ENCODE data around the gene IFT20.

IFT20 gene

DNA sequence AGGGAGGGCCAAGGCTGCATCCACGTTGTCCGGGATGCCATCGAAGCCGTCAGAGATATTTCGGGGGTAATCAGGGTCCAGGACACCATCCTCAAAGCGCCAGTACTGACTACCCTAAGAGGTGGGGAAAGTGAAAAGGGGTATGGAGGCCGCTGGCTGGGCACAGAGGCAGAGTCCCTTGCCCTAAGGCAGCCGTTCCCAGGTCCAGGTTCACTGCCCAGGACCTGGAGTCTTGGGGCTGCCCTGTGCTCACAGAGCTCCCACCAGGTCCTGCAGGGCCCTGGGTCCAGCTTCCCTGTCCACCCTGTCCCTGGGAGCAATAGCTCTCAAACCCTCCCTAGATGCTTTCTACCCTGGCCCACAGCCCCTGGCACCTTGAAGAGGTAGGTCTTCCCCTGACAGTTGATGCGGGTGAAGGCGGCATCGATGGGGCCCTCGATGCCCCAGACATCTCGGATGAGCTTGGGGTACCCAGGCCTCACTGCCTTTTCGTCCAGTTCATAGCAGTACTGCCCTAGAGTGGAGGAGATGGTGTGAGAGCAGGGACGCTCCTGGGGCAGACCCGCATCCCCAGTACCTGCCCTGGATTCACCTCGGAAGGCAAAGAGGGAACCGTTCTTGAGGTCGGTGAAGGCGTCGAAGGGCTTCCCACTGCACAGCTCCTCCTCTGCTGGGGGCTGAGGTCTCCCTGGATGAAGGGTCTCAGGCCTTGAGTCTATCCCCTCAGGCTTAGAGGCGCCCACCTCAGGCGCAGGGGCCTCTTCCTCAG, 33.8 kb upstream of the IFT20 start:
- no peaks in the 10 kb centered on the region for H3K36me3 ChIP-seq (ENCODE audit: insufficient read depth, low read length)
- H3K4me1 ChIP-seq (ENCODE audit: insufficient read depth, low read length): peaks cover 13% of the 10 kb centered on the region
- H3K9ac ChIP-seq (ENCODE audit: low read depth, low read length): no peak overlapping the region
- H3K9me3 ChIP-seq (ENCODE audit: control insufficient read depth, insufficient read depth, low read length): no peaks in the 10 kb centered on the region

DNA sequence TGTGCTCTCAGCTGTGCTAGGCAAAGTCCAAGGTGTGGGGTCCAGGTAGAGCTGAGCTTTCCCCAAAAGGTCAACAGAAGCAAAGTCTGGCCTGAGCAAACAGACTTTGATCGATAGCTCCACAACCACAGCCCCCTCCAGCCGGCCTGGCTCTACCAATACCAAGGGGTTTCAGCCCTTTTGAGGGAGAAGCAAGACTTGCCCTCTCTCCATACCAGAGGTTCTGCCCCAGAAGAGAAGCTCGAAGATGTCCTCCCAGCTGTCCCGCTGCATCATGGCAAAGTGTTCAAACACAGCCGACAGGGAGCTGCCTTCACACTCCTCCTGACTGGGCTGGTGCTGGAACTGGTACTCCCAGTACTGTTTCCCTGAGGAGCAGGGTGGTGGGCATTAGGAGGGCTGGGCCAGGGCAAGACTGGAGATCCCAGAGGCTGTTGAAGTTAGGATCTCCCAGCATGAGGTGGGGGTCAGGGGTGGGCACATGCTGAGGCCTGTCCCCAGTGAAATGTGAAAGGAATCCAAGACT, 33.1 kb upstream of the IFT20 start:
- H3K4me1 ChIP-seq (ENCODE audit: insufficient read depth, low read length): peaks cover 13% of the 10 kb centered on the region
- H3K9ac ChIP-seq (ENCODE audit: low read depth, low read length): no peak overlapping the region
- no peaks in the 10 kb centered on the region for H3K9me3 ChIP-seq (ENCODE audit: control insufficient read depth, insufficient read depth, low read length)
- no peaks in the 10 kb centered on the region for H3K36me3 ChIP-seq (ENCODE audit: insufficient read depth, low read length)

- H3K4me1 ChIP-seq (ENCODE audit: insufficient read depth, low read length): peaks cover 13% of the 10 kb centered on the region
Measured at GRCh38 chr17:28367641-28368305, 32.5 kb upstream of the IFT20 start.

DNA sequence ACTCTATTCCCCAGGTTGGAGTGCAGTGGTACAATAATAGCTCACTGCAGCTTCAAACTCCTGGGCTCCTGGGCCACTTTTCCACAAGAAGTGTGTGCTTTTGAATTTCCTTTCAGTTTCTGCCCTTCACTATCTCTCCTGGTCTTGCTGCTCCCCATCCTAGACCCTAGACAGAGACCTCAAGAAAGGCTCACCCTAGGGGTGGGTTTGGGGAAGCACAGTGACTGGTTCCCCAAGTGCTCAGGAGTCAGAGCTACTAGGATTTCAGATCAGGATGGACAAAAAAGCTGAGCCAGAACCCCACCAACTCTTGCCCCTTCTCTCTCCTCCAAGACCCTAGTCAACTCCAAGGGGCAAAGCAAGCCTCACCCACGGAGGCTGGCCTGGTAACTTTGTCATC, 31.3 kb upstream of the IFT20 start:
- H3K4me1 ChIP-seq (ENCODE audit: insufficient read depth, low read length): peaks cover 13% of the 10 kb centered on the region
- H3K9me3 ChIP-seq (ENCODE audit: control insufficient read depth, insufficient read depth, low read length): no peaks in the 10 kb centered on the region
- no peak overlapping the region for H3K9ac ChIP-seq (ENCODE audit: low read depth, low read length)
- no peaks in the 10 kb centered on the region; the same call in 1 of the 2 replicates for H3K36me3 ChIP-seq (ENCODE audit: insufficient read depth, low read length)

More at GRCh38 chr17:28367641-28368305, 32.5 kb upstream of the IFT20 start:
- Histone ChIP-seq H3K36me3 (ENCODE audit: insufficient read depth, low read length) (no peaks in the 10 kb centered on the region; the same call in 1 of the 2 replicates), H3K9ac (ENCODE audit: low read depth, low read length) (no peak overlapping the region), H3K9me3 (ENCODE audit: control insufficient read depth, insufficient read depth, low read length) (no peaks in the 10 kb centered on the region)

- H3K9ac ChIP-seq (ENCODE audit: low read depth, low read length): no peak overlapping the region
- no peaks in the 10 kb centered on the region; the same call in 1 of the 2 replicates for H3K36me3 ChIP-seq (ENCODE audit: insufficient read depth, low read length)
- H3K9me3 ChIP-seq (ENCODE audit: control insufficient read depth, insufficient read depth, low read length): no peaks in the 10 kb centered on the region
- H3K4me1 ChIP-seq (ENCODE audit: insufficient read depth, low read length): peaks cover 7% of the 10 kb centered on the region
Measured at GRCh38 chr17:28365487-28365886, 30.2 kb upstream of the IFT20 start.

GRCh38 chr17:28364665-28365363, 29.5 kb upstream of the IFT20 start, which contains the start of gene SEBOX:
Gene SEBOX, minus strand, starts transcription at chr17:28365199. Its CDS starts 48 bp downstream, at chr17:28365151.
- Histone ChIP-seq H3K9ac (ENCODE audit: low read depth, low read length) (no peak within 1 kb of the TSS), H3K36me3 (ENCODE audit: insufficient read depth, low read length) (no peaks in the 10 kb centered on the region; the same call in 1 of the 2 replicates), H3K4me1 (ENCODE audit: insufficient read depth, low read length) (peaks cover under 1% of the 10 kb centered on the region; the same call in 1 of the 2 replicates), H3K9me3 (ENCODE audit: control insufficient read depth, insufficient read depth, low read length) (no peaks in the 10 kb centered on the region)

- Histone ChIP-seq H3K9me3 (ENCODE audit: control insufficient read depth, insufficient read depth, low read length) (no peaks in the 10 kb centered on the region), H3K9ac (ENCODE audit: low read depth, low read length) (no peak overlapping the region), H3K4me1 (ENCODE audit: insufficient read depth, low read length) (no peaks in the 10 kb centered on the region), H3K36me3 (ENCODE audit: insufficient read depth, low read length) (peaks cover 5% of the 10 kb centered on the region; the same call in 1 of the 2 replicates)
Measured at GRCh38 chr17:28363776-28364650, 28.7 kb upstream of the IFT20 start.

- H3K9ac ChIP-seq (ENCODE audit: low read depth, low read length): no peak overlapping the region
- H3K4me1 ChIP-seq (ENCODE audit: insufficient read depth, low read length): peaks cover 4% of the 10 kb centered on the region
- peaks cover 5% of the 10 kb centered on the region; the same call in 1 of the 2 replicates for H3K36me3 ChIP-seq (ENCODE audit: insufficient read depth, low read length)
- H3K9me3 ChIP-seq (ENCODE audit: control insufficient read depth, insufficient read depth, low read length): no peaks in the 10 kb centered on the region
Measured at GRCh38 chr17:28363186-28363585, 27.9 kb upstream of the IFT20 start.

GRCh38 chr17:28357901-28358197, 22.6 kb upstream of the IFT20 start:
- peak overlapping the region; percentile 98 for H3K9ac ChIP-seq (ENCODE audit: low read depth, low read length)
- H3K4me1 ChIP-seq (ENCODE audit: insufficient read depth, low read length): peaks cover 12% of the 10 kb centered on the region
- H3K9me3 ChIP-seq (ENCODE audit: control insufficient read depth, insufficient read depth, low read length): no peaks in the 10 kb centered on the region
- peaks cover 11% of the 10 kb centered on the region for H3K36me3 ChIP-seq (ENCODE audit: insufficient read depth, low read length)

GRCh38 chr17:28357061-28357900, 22.0 kb upstream of the IFT20 start, which contains the start of gene POLDIP2:
Gene POLDIP2, minus strand, starts transcription at chr17:28357527. Its CDS starts 79 bp downstream, at chr17:28357448.
- H3K36me3 ChIP-seq (ENCODE audit: insufficient read depth, low read length): peaks cover 14% of the 10 kb centered on the region
- peak within 1 kb of the TSS; percentile 98 for H3K9ac ChIP-seq (ENCODE audit: low read depth, low read length)
- no peaks in the 10 kb centered on the region for H3K9me3 ChIP-seq (ENCODE audit: control insufficient read depth, insufficient read depth, low read length)
- H3K4me1 ChIP-seq (ENCODE audit: insufficient read depth, low read length): peaks cover 12% of the 10 kb centered on the region

DNA sequence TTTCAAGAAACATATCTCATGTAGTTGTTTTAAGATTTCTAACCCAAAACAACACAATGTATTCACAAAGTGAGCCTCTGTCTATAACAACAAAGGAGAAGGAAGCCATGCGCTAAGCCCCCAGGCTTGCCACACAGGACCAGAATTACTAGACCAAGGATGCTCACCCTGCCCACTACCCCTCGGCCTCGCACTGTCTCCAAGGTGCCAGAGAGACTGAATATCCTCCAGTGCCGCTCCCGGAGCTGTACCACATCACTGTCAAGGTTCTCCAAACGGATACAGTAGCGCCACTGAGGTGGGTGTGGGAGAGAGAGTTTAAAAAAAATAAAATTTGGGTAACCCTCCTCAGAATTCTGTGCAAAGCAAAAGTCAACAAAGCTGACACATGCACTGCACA, 15.0 kb upstream of the IFT20 start:
- Histone ChIP-seq H3K36me3 (ENCODE audit: insufficient read depth, low read length) (peaks cover 38% of the 10 kb centered on the region), H3K4me1 (ENCODE audit: insufficient read depth, low read length) (peaks cover 19% of the 10 kb centered on the region; the same call in 1 of the 2 replicates), H3K9ac (ENCODE audit: low read depth, low read length) (no peak overlapping the region), H3K9me3 (ENCODE audit: control insufficient read depth, insufficient read depth, low read length) (no peaks in the 10 kb centered on the region)

DNA sequence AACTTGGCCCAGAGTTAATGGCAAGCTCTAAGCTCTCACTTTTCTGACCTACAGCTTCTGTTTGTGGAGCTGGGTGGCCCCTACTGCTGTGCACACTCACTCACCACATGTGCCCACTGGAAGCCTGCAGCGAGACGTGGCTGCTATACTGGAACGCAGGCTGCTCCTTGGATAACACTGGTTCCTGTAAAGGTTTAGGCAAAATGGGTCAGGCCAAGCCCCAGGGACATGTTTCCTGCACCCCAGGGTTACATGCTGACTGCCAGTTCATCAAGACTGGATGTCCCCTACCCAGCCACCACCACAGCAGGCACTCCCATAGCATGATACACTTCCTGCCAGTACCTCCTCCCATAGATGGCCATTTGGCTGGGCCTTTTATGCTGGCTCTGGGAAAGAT, 13.7 kb upstream of the IFT20 start:
- Histone ChIP-seq H3K9me3 (ENCODE audit: control insufficient read depth, insufficient read depth, low read length) (no peaks in the 10 kb centered on the region), H3K36me3 (ENCODE audit: insufficient read depth, low read length) (peaks cover 44% of the 10 kb centered on the region), H3K9ac (ENCODE audit: low read depth, low read length) (no peak overlapping the region), H3K4me1 (ENCODE audit: insufficient read depth, low read length) (peaks cover 19% of the 10 kb centered on the region; the same call in 1 of the 2 replicates)

Measured in ES-I3 (cell line).